H9 (cell line): Measurements from ENCODE around the gene VCAN. TPM values are rescaled to one million over a fixed set of nuclear protein-coding genes. Genes with fewer than 3 reads are reported as not detected.

Source experiments
- DNase-seq: peaks from one replicate; pipeline ENCODE4 v3.0.0-alpha.2; 2017
- H2AFZ ChIP-seq: one replicate; pipeline ENCODE4 v1.6.1; 2013; ENCODE audit warnings: mild to moderate bottlenecking, low read length, control low read depth, moderate library complexity
- H2AK5ac ChIP-seq: 2 replicates; pipeline ENCODE4 v1.6.1; 2013; ENCODE audit warnings: low read length, control low read depth, mixed read lengths; ENCODE audit not compliant: insufficient read length
- H2BK120ac ChIP-seq: one replicate; pipeline ENCODE4 v1.6.1; 2013; ENCODE audit warnings: low read depth, mild to moderate bottlenecking, low read length, control low read depth, inconsistent platforms; ENCODE audit not compliant: poor library complexity, severe bottlenecking
- H2BK12ac ChIP-seq: 2 replicates; pipeline ENCODE4 v1.6.1; 2013; ENCODE audit warnings: low read length, control low read depth, mixed read lengths, low read depth; ENCODE audit not compliant: insufficient read length
- H2BK15ac ChIP-seq: 2 replicates; pipeline ENCODE4 v1.6.1; 2013; ENCODE audit warnings: low read depth, low read length, control low read depth
- H2BK20ac ChIP-seq: one replicate; pipeline ENCODE4 v1.6.1; 2013; ENCODE audit warnings: low read depth, mild to moderate bottlenecking, low read length, control low read depth, inconsistent platforms; ENCODE audit not compliant: poor library complexity, severe bottlenecking
- H2BK5ac ChIP-seq: 2 replicates; pipeline ENCODE4 v1.6.1; 2013; ENCODE audit warnings: low read length, control low read depth, mixed read lengths; ENCODE audit not compliant: insufficient read length
- H3K14ac ChIP-seq: 2 replicates; pipeline ENCODE4 v1.6.1; 2013; ENCODE audit warnings: low read length, control low read depth; ENCODE audit not compliant: insufficient read depth
- H3K18ac ChIP-seq: 2 replicates; pipeline ENCODE4 v1.6.1; 2013; ENCODE audit warnings: low read depth, mild to moderate bottlenecking, mixed read lengths, low read length, control low read depth; ENCODE audit not compliant: insufficient read length
- H3K23ac ChIP-seq: 2 replicates; pipeline ENCODE4 v1.6.1; 2013; ENCODE audit warnings: low read length, control low read depth, mixed read lengths, low read depth; ENCODE audit not compliant: insufficient read length
- H3K23me2 ChIP-seq: 2 replicates; pipeline ENCODE4 v1.6.1; 2013; ENCODE audit warnings: low read depth, mild to moderate bottlenecking, mixed read lengths, low read length, control low read depth; ENCODE audit not compliant: insufficient read length, poor library complexity, severe bottlenecking
- H3K27ac ChIP-seq: 2 replicates; pipeline ENCODE4 v1.5.1; 2013; ENCODE audit warnings: low read length, control low read depth, mixed read lengths, low read depth; ENCODE audit not compliant: insufficient read length
- H3K27me3 ChIP-seq: 2 replicates; pipeline ENCODE4 v1.6.1; 2013; ENCODE audit warnings: low read length, control low read depth, inconsistent platforms; ENCODE audit not compliant: insufficient read depth
- H3K4ac ChIP-seq: 2 replicates; pipeline ENCODE4 v1.6.1; 2013; ENCODE audit warnings: low read depth, mild to moderate bottlenecking, control low read depth, inconsistent platforms, low read length, moderate library complexity
- H3K4me1 ChIP-seq: 2 replicates; pipeline ENCODE4 v1.6.1; 2013; ENCODE audit warnings: low read length, control low read depth, inconsistent platforms; ENCODE audit not compliant: insufficient read depth
- H3K4me2 ChIP-seq: 2 replicates; pipeline ENCODE4 v1.6.1; 2013; ENCODE audit warnings: low read length, control low read depth, mixed read lengths; ENCODE audit not compliant: insufficient read length, insufficient read depth
- H3K56ac ChIP-seq: 2 replicates; pipeline ENCODE4 v1.6.1; 2013; ENCODE audit warnings: low read depth, mild to moderate bottlenecking, mixed read lengths, low read length, control low read depth; ENCODE audit not compliant: insufficient read length
- H3K79me1 ChIP-seq: 2 replicates; pipeline ENCODE4 v1.6.1; 2013; ENCODE audit warnings: low read depth, mild to moderate bottlenecking, moderate library complexity, low read length, control low read depth, inconsistent platforms; ENCODE audit not compliant: insufficient read depth, poor library complexity, severe bottlenecking
- H3K79me2 ChIP-seq: 2 replicates; pipeline ENCODE4 v1.6.1; 2013; ENCODE audit warnings: low read length, control low read depth, inconsistent platforms; ENCODE audit not compliant: insufficient read depth
- H3K9ac ChIP-seq: 2 replicates; pipeline ENCODE4 v1.6.1; 2013; ENCODE audit warnings: low read length, control low read depth, mixed read lengths; ENCODE audit not compliant: insufficient read length; ENCODE audit errors: extremely low read depth
- H3K9me3 ChIP-seq: one replicate; pipeline ENCODE4 v1.6.1; 2013; ENCODE audit warnings: low read depth, low read length, inconsistent platforms; ENCODE audit not compliant: control insufficient read depth
- H3T11ph ChIP-seq: one replicate; pipeline ENCODE4 v1.6.1; 2013; ENCODE audit warnings: mild to moderate bottlenecking, low read length, control low read depth, inconsistent platforms
- H4K20me1 ChIP-seq: one replicate; pipeline ENCODE4 v1.6.1; 2013; ENCODE audit not compliant: control insufficient read depth, insufficient read length, insufficient read depth
- H4K5ac ChIP-seq: 2 replicates; pipeline ENCODE4 v1.6.1; 2013; ENCODE audit warnings: low read depth, mild to moderate bottlenecking, mixed read lengths, low read length, control low read depth; ENCODE audit not compliant: insufficient read length
- H4K8ac ChIP-seq: replicated peaks from 2 replicates; pipeline ENCODE4 v1.6.1; 2013; ENCODE audit warnings: low read length, control low read depth, mixed read lengths, low read depth; ENCODE audit not compliant: insufficient read length
- H4K91ac ChIP-seq: 2 replicates; pipeline ENCODE4 v1.6.1; 2013; ENCODE audit warnings: low read depth, mild to moderate bottlenecking, moderate library complexity, mixed read lengths, low read length, control low read depth; ENCODE audit not compliant: insufficient read length
- H3K27ac Mint-ChIP-seq, 3 experiments: 2 replicates in 2 of 3; 3 replicates in 1 of 3; pipeline ENCODE4 v1.8.0; 2020 to 2021; ENCODE audit warnings: mixed read lengths in 3 of 3, mild to moderate bottlenecking in 1 of 3, moderate library complexity in 1 of 3
- H3K27me3 Mint-ChIP-seq: 2 replicates; pipeline ENCODE4 v1.8.0; 2021; ENCODE audit warnings: low read depth, mild to moderate bottlenecking, moderate library complexity, mixed read lengths
- H3K36me3 Mint-ChIP-seq, 3 experiments: 2 replicates in 2 of 3; 3 replicates in 1 of 3; pipeline ENCODE4 v1.8.0; 2020 to 2021; ENCODE audit warnings: low read depth in 3 of 3, mixed read lengths in 3 of 3; ENCODE audit not compliant: insufficient read depth in 1 of 3
- H3K4me1 Mint-ChIP-seq, 2 experiments: 2 replicates each; pipeline ENCODE4 v1.8.0; 2020; ENCODE audit warnings: mixed read lengths in 2 of 2
- H3K4me3 Mint-ChIP-seq, 2 experiments: 2 replicates in 1 of 2; 3 replicates in 1 of 2; pipeline ENCODE4 v1.8.0; 2020 to 2021; ENCODE audit warnings: mild to moderate bottlenecking in 2 of 2, mixed read lengths in 2 of 2, moderate library complexity in 1 of 2
- H3K9me3 Mint-ChIP-seq, 2 experiments: 2 replicates in 1 of 2; 3 replicates in 1 of 2; pipeline ENCODE4 v1.8.0; 2020; ENCODE audit warnings: mild to moderate bottlenecking in 2 of 2, mixed read lengths in 2 of 2, moderate library complexity in 1 of 2
- WGBS: extraction: QIAGEN DNeasy Blood & Tissue Kit; methylation state at CpG from one replicate; pipeline ENCODE4 v1.1.7; 2013; ENCODE audit warnings: missing lambda C conversion rate, low lambda C conversion rate, mixed read lengths; ENCODE audit not compliant: insufficient read length; ENCODE audit errors: extremely low coverage; 5-methylcytosine and 5-hydroxymethylcytosine counted together
- total RNA-seq: library from RNA; stranded (reverse); gene quantifications from 2 replicates; pipeline ENCODE4 v1.2.1, GENCODE V29; 2021
- TF ChIP-seq, protein P1 (sequence below): fragments of 200-600 bp; sonication (generic); conservative IDR thresholded peaks from 3 replicates; pipeline ENCODE4 v1.8.0; 2021; ENCODE audit warnings: antibody characterized with exemption, mild to moderate bottlenecking

VCAN gene
- total RNA-seq, 1 experiment from 2014 or later: 278 TPM

DNA sequence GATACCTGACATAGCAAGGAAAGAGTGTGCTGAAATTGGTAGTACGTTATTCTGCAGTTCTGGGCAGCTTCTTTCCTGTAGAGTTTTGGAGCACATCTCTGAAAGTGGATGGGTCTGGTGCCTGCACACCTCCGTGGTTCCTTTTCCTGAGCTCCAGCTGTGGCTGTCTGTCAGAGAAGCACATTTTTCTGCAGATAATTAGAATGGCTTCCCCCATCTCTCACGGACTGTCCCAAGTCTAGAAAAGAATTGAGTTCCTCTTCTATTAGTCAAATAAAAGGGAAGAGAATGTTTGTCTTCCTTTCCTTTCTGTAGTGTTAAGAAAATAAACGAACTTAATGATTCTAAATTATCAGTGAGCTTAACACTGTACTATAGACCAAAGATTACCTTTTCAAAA lies 55.7 kb downstream of the VCAN start:
- Mint-ChIP-seq H3K9me3 (no peaks in the 10 kb centered on the region), H3K36me3 (peaks cover 0 to 48% (median 9%) of the 10 kb centered on the region in 3 experiments; a peak in 4 of 7 replicates), H3K4me3 (no peak overlapping the region), H3K27me3 (no peaks in the 10 kb centered on the region), H3K27ac (no peak overlapping the region), H3K4me1 (peaks cover 4 to 19% of the 10 kb centered on the region in 2 experiments; a peak in 3 of 4 replicates)
- Histone ChIP-seq H2BK12ac (no peak overlapping the region), H3K9ac (no peak overlapping the region), H3K79me1 (no peaks in the 10 kb centered on the region), H3K27ac (no peak overlapping the region), H3K56ac (no peak overlapping the region), H3K4me2 (no peak overlapping the region), H3T11ph (no peak overlapping the region), H4K91ac (no peak overlapping the region), H2AFZ (no peak overlapping the region), H3K23me2 (no peaks in the 10 kb centered on the region), H2BK5ac (no peak overlapping the region), H4K20me1 (no peaks in the 10 kb centered on the region), H4K5ac (no peak overlapping the region), H2AK5ac (no peak overlapping the region), H2BK20ac (no peak overlapping the region), H2BK120ac (no peak overlapping the region), H4K8ac (no peak overlapping the region), H3K23ac (no peak overlapping the region), H2BK15ac (no peak overlapping the region), H3K4me1 (no peaks in the 10 kb centered on the region), H3K14ac (no peak overlapping the region), H3K18ac (no peak overlapping the region), H3K4ac (no peak overlapping the region), H3K9me3 (no peaks in the 10 kb centered on the region), H3K79me2 (no peaks in the 10 kb centered on the region), H3K27me3 (no peaks in the 10 kb centered on the region)
- no CpG with 5 or more reads among the region's 4 CpGs for WGBS
- no peak for DNase-seq
- TF ChIP-seq, protein P1, sequence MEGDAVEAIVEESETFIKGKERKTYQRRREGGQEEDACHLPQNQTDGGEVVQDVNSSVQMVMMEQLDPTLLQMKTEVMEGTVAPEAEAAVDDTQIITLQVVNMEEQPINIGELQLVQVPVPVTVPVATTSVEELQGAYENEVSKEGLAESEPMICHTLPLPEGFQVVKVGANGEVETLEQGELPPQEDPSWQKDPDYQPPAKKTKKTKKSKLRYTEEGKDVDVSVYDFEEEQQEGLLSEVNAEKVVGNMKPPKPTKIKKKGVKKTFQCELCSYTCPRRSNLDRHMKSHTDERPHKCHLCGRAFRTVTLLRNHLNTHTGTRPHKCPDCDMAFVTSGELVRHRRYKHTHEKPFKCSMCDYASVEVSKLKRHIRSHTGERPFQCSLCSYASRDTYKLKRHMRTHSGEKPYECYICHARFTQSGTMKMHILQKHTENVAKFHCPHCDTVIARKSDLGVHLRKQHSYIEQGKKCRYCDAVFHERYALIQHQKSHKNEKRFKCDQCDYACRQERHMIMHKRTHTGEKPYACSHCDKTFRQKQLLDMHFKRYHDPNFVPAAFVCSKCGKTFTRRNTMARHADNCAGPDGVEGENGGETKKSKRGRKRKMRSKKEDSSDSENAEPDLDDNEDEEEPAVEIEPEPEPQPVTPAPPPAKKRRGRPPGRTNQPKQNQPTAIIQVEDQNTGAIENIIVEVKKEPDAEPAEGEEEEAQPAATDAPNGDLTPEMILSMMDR: no peak
